GM12878 (cell line): ENCODE results near the gene BCR. TPM values are rescaled to one million over a fixed set of nuclear protein-coding genes. Genes with fewer than 3 reads are reported as not detected.

Experiments used
- BCL11A ChIP-seq: IDR thresholded peaks from 2 replicates; pipeline ENCODE4 v1.6.1; 2011; ENCODE audit warnings: low read depth, low read length
- BMI1 ChIP-seq: fragments of 450-650 bp; IDR thresholded peaks from 2 replicates; pipeline ENCODE4 v1.6.1; 2016; ENCODE audit warnings: mild to moderate bottlenecking, moderate library complexity, borderline replicate concordance
- HCFC1 ChIP-seq: fragments of 150-350 bp; IDR thresholded peaks from 2 replicates; pipeline ENCODE4 v1.6.1; 2014; ENCODE audit warnings: low read length
- MTA2 ChIP-seq: fragments of 450-650 bp; IDR thresholded peaks from 2 replicates; pipeline ENCODE4 v1.6.1; 2016; ENCODE audit warnings: low read depth, mild to moderate bottlenecking, moderate library complexity
- MXI1 ChIP-seq: fragments of 150-350 bp; IDR thresholded peaks from 2 replicates; pipeline ENCODE4 v1.6.1; 2011; ENCODE audit warnings: low read depth, mild to moderate bottlenecking, inconsistent platforms, low read length, improper control_type of control experiment
- SMAD1 ChIP-seq: fragments of 450-650 bp; IDR thresholded peaks from 2 replicates; pipeline ENCODE4 v1.6.1; 2018; ENCODE audit warnings: mild to moderate bottlenecking, low read depth; ENCODE audit not compliant: partially characterized antibody
- SPI1 ChIP-seq: IDR thresholded peaks from 2 replicates; pipeline ENCODE4 v1.6.1; 2011; ENCODE audit warnings: low read depth, mild to moderate bottlenecking, low read length, moderate library complexity, borderline replicate concordance; ENCODE audit not compliant: insufficient read depth
- SRF ChIP-seq, 2 experiments: IDR thresholded peaks; 2 replicates each; pipeline ENCODE4 v1.6.1; 2011; ENCODE audit warnings: low read depth in 2 of 2, low read length in 2 of 2, mild to moderate bottlenecking in 1 of 2, moderate library complexity in 1 of 2
- STAT1 ChIP-seq: fragments of 450-650 bp; conservative IDR thresholded peaks from 2 replicates; pipeline ENCODE4 v1.6.1; 2014; ENCODE audit warnings: antibody characterized with exemption, mild to moderate bottlenecking
- YY1 ChIP-seq: IDR thresholded peaks from 2 replicates; pipeline ENCODE4 v1.6.1; 2011; ENCODE audit warnings: low read depth, mild to moderate bottlenecking, low read length
- polyA plus RNA-seq, 11 experiments: library from polyadenylated mRNA; depleted of rRNA in 4 of 11; unstranded in 6 of 11; stranded (reverse) in 5 of 11; fragments of >200 nt; fragmentation: Nextera tagmentation in 4 of 11; fragmentation: Illumina TruSeq in 1 of 11; extraction: Ambion mirVana in 4 of 11; extraction: Trizol in 1 of 11; gene quantifications; 1 replicate in 1 of 11; 2 replicates in 10 of 11; pipeline versions ENCODE4 v1.2.1 to v1.2.3, GENCODE V29; 2011 to 2016; ENCODE audit warnings: inconsistent platforms in 2 of 11, missing spikeins in 2 of 11, low read depth in 1 of 11
- total RNA-seq, 4 experiments: library from RNA; depleted of rRNA in 3 of 4; stranded (reverse); fragments of >200 nt in 3 of 4; fragmentation: Illumina TruSeq in 1 of 4; extraction: Trizol in 1 of 4; gene quantifications; 2 replicates each; pipeline versions ENCODE4 v1.2.1 to v1.2.3, GENCODE V29; 2013 to 2021
- TF ChIP-seq, protein P1 (sequence below): fragments of 450-650 bp; IDR thresholded peaks from 2 replicates; pipeline ENCODE4 v1.6.1; 2017; ENCODE audit warnings: mild to moderate bottlenecking, moderate library complexity
- TF ChIP-seq, protein P2 (sequence below): IDR thresholded peaks from 2 replicates; pipeline ENCODE4 v1.6.1; 2012; ENCODE audit warnings: mild to moderate bottlenecking, low read depth, low read length
- TF ChIP-seq, protein P3 (sequence below): fragments of 450-650 bp; IDR thresholded peaks from 2 replicates; pipeline ENCODE4 v1.6.1; 2017; ENCODE audit warnings: low read depth, mild to moderate bottlenecking, moderate library complexity

BCR gene
- total and polyA plus RNA-seq, 10 of the 15 experiments (the other 5 are each of a cell fraction or from before 2014, with no cell fraction given), result 1.7 to 64.7 (median 18.4) TPM

GRCh38 chr22:23219822-23220484 is 39.6 kb downstream of the BCR start (continued):
- TF ChIP-seq MTA2, result no peak
- 0 out of 2 replicates have a peak, but pooled peaks have one; percentile 18 for TF ChIP-seq YY1
- no peak for TF ChIP-seq SPI1
- no peak for TF ChIP-seq STAT1
- TF ChIP-seq, protein P1, sequence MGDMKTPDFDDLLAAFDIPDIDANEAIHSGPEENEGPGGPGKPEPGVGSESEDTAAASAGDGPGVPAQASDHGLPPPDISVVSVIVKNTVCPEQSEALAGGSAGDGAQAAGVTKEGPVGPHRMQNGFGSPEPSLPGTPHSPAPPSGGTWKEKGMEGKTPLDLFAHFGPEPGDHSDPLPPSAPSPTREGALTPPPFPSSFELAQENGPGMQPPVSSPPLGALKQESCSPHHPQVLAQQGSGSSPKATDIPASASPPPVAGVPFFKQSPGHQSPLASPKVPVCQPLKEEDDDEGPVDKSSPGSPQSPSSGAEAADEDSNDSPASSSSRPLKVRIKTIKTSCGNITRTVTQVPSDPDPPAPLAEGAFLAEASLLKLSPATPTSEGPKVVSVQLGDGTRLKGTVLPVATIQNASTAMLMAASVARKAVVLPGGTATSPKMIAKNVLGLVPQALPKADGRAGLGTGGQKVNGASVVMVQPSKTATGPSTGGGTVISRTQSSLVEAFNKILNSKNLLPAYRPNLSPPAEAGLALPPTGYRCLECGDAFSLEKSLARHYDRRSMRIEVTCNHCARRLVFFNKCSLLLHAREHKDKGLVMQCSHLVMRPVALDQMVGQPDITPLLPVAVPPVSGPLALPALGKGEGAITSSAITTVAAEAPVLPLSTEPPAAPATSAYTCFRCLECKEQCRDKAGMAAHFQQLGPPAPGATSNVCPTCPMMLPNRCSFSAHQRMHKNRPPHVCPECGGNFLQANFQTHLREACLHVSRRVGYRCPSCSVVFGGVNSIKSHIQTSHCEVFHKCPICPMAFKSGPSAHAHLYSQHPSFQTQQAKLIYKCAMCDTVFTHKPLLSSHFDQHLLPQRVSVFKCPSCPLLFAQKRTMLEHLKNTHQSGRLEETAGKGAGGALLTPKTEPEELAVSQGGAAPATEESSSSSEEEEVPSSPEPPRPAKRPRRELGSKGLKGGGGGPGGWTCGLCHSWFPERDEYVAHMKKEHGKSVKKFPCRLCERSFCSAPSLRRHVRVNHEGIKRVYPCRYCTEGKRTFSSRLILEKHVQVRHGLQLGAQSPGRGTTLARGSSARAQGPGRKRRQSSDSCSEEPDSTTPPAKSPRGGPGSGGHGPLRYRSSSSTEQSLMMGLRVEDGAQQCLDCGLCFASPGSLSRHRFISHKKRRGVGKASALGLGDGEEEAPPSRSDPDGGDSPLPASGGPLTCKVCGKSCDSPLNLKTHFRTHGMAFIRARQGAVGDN, result no peak
- TF ChIP-seq BCL11A, result peak; percentile 52; the same call in 1 of the 2 replicates
- no peak for TF ChIP-seq SMAD1
- no peak for TF ChIP-seq HCFC1
- no peak for TF ChIP-seq SRF (IDR thresholded peaks at IDR 0.05; ENCODE audit: low read depth in 2 of 2, low read length in 2 of 2)
- TF ChIP-seq, protein P2, sequence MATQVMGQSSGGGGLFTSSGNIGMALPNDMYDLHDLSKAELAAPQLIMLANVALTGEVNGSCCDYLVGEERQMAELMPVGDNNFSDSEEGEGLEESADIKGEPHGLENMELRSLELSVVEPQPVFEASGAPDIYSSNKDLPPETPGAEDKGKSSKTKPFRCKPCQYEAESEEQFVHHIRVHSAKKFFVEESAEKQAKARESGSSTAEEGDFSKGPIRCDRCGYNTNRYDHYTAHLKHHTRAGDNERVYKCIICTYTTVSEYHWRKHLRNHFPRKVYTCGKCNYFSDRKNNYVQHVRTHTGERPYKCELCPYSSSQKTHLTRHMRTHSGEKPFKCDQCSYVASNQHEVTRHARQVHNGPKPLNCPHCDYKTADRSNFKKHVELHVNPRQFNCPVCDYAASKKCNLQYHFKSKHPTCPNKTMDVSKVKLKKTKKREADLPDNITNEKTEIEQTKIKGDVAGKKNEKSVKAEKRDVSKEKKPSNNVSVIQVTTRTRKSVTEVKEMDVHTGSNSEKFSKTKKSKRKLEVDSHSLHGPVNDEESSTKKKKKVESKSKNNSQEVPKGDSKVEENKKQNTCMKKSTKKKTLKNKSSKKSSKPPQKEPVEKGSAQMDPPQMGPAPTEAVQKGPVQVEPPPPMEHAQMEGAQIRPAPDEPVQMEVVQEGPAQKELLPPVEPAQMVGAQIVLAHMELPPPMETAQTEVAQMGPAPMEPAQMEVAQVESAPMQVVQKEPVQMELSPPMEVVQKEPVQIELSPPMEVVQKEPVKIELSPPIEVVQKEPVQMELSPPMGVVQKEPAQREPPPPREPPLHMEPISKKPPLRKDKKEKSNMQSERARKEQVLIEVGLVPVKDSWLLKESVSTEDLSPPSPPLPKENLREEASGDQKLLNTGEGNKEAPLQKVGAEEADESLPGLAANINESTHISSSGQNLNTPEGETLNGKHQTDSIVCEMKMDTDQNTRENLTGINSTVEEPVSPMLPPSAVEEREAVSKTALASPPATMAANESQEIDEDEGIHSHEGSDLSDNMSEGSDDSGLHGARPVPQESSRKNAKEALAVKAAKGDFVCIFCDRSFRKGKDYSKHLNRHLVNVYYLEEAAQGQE, result no peak
- TF ChIP-seq, protein P3, sequence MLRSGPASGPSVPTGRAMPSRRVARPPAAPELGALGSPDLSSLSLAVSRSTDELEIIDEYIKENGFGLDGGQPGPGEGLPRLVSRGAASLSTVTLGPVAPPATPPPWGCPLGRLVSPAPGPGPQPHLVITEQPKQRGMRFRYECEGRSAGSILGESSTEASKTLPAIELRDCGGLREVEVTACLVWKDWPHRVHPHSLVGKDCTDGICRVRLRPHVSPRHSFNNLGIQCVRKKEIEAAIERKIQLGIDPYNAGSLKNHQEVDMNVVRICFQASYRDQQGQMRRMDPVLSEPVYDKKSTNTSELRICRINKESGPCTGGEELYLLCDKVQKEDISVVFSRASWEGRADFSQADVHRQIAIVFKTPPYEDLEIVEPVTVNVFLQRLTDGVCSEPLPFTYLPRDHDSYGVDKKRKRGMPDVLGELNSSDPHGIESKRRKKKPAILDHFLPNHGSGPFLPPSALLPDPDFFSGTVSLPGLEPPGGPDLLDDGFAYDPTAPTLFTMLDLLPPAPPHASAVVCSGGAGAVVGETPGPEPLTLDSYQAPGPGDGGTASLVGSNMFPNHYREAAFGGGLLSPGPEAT, result no peak
- TF ChIP-seq BMI1, result no peak
- TF ChIP-seq MXI1, result no peak
- TF ChIP-seq, all 136 proteins: peak for 17
